ENCODE results near the gene SAP30BP. TPM values are rescaled to one million over a fixed set of nuclear protein-coding genes. Genes with fewer than 3 reads are reported as not detected.

Gene SAP30BP
- total and polyA plus RNA-seq, 2 donors (not counting 1 experiment from before 2014, with no cell fraction given): 143 to 148 TPM

DNA sequence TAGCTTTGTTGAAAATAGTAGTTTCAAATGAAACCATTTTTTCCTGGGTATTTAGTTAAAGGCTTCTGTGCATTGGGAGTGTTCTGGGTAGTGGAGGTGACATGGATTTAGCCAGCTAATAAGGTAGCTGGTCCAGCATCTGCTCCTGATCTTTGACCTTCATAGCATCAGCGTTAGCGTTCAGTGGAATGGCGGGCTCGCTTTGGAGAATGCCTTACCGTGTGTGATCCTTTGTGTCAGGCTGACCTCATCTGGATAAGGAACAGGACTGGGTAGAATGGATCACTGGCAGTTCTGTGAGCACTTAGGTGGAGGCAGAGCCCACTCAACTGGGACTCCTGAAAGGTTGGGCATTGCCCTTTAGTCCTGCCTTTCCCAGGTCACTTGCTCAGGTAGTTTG is 3.7 kb downstream of the SAP30BP start:
- no peak overlapping the region for H3K4me3 Mint-ChIP-seq
- Histone ChIP-seq H4K20me1 (ENCODE audit: control insufficient read depth, insufficient read depth, low read length, poor library complexity, severe bottlenecking) (peaks cover 31% of the 10 kb centered on the region), H3K79me2 (ENCODE audit: control insufficient read depth, insufficient read depth, low read length) (peaks cover 82% of the 10 kb centered on the region), H3K27me3 (replicated peaks in 1 of 4; ENCODE audit: control extremely low read depth in 1 of 4, control insufficient read depth in 3 of 4, insufficient read depth in 4 of 4, low read length in 3 of 4) (no peaks in the 10 kb centered on the region), H3K27ac (ENCODE audit: low read length in 2 of 2) (no peak overlapping the region), H3K36me3 (replicated peaks in 1 of 2; ENCODE audit: control extremely low read depth in 1 of 2, control insufficient read depth in 1 of 2, extremely low read depth in 1 of 2, insufficient read depth in 2 of 2, low read length in 1 of 2) (peaks cover 16 to 54% of the 10 kb centered on the region in 2 experiments), H3K9me3 (ENCODE audit: control extremely low read depth in 1 of 3, control insufficient read depth in 2 of 3, insufficient read depth in 1 of 3, low read length in 2 of 3) (no peaks in the 10 kb centered on the region), H3K9ac (ENCODE audit: low read length) (no peak overlapping the region), H3K4me3 (ENCODE audit: control extremely low read depth in 1 of 5, extremely low read depth in 1 of 5, insufficient read depth in 1 of 5, low read depth in 2 of 5, low read length in 4 of 5) (no peak overlapping the region), H3K4me1 (ENCODE audit: control insufficient read depth in 2 of 2, insufficient read depth in 2 of 2, low read length in 2 of 2) (peaks cover 17 to 23% of the 10 kb centered on the region in 2 donors), H2AFZ (ENCODE audit: insufficient read depth, low read depth, low read length, poor library complexity, severe bottlenecking) (no peak overlapping the region), H3K4me2 (replicated peaks; ENCODE audit: low read depth, low read length, poor library complexity, severe bottlenecking) (no peak overlapping the region)
- ATAC-seq (ENCODE audit: low read depth) (no peak), DNase-seq (no peak)
- WGBS (ENCODE audit: insufficient coverage): 97% methylated on average over 5 of the region's 5 CpGs
- ChIA-PET CTCF (interaction anchor here (1.4 to 10.1 kb wide), 4 partner anchors 37 to 95 kb away, joined by 4 to 144 read pairs (median 24); partner anchors contain the start of genes GALK1 and SMIM5), POLR2A (interaction anchor here (0.7 kb wide), 1 partner anchor 959 kb away, joined by 3 read pairs; no protein-coding TSS in a partner anchor)
- no peaks in the 10 kb centered on the region for H3K27me3 Mint-ChIP-seq
- peaks cover 19% of the 10 kb centered on the region for H3K4me1 Mint-ChIP-seq
- intact Hi-C loops (cut with micrococcal nuclease): no loop called here
- TF ChIP-seq, protein P1, sequence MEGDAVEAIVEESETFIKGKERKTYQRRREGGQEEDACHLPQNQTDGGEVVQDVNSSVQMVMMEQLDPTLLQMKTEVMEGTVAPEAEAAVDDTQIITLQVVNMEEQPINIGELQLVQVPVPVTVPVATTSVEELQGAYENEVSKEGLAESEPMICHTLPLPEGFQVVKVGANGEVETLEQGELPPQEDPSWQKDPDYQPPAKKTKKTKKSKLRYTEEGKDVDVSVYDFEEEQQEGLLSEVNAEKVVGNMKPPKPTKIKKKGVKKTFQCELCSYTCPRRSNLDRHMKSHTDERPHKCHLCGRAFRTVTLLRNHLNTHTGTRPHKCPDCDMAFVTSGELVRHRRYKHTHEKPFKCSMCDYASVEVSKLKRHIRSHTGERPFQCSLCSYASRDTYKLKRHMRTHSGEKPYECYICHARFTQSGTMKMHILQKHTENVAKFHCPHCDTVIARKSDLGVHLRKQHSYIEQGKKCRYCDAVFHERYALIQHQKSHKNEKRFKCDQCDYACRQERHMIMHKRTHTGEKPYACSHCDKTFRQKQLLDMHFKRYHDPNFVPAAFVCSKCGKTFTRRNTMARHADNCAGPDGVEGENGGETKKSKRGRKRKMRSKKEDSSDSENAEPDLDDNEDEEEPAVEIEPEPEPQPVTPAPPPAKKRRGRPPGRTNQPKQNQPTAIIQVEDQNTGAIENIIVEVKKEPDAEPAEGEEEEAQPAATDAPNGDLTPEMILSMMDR (IDR thresholded peaks at IDR 0.05): no peak
- TF ChIP-seq EZH2 (IDR thresholded peaks at IDR 0.05; ENCODE audit: borderline replicate concordance, insufficient read depth, low read depth, low read length, poor library complexity, severe bottlenecking): no peak
- no peak overlapping the region for H3K27ac Mint-ChIP-seq
- H3K9me3 Mint-ChIP-seq (ENCODE audit: insufficient read depth): no peaks in the 10 kb centered on the region

DNA sequence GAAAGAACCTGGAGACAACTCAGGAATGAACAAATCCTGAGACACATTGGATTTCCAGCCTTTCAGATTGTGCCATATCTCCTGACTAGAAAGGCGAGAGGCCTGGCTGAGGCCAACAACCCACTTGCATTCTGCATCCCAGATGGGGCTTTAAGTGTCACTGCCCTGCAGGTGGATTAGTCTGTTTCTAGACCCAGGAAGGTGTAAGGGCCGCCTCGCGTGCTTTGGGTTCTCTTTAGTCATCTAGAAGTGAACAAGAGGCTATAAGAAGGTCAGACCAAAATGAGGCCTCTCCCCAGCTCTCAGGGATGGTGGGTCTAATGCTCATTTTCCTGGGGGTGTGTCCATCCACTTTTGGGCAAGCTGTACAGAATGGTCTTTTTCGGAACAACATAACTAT is 4.9 kb downstream of the SAP30BP start:
- no peak for DNase-seq
- no peak overlapping the region for H2AFZ ChIP-seq (ENCODE audit: insufficient read depth, low read depth, low read length, poor library complexity, severe bottlenecking)
- peaks cover 9 to 13% of the 10 kb centered on the region in 2 donors for H3K4me1 ChIP-seq (ENCODE audit: control insufficient read depth in 2 of 2, insufficient read depth in 2 of 2, low read length in 2 of 2)
- ChIA-PET CTCF (interaction anchor here (0.8 to 10.1 kb wide), 7 partner anchors 10 to 93 kb away, joined by 3 to 144 read pairs (median 3); partner anchors contain the start of genes GALK1 and SMIM5), POLR2A (interaction anchor here (0.5 kb wide), 1 partner anchor 182 kb away, joined by 5 read pairs; no protein-coding TSS in a partner anchor)
- Mint-ChIP-seq H3K4me1 (peaks cover 17% of the 10 kb centered on the region), H3K27ac (no peak overlapping the region), H3K4me3 (no peak overlapping the region), H3K27me3 (no peaks in the 10 kb centered on the region), H3K9me3 (ENCODE audit: insufficient read depth) (no peaks in the 10 kb centered on the region)
- peaks cover 31% of the 10 kb centered on the region for H4K20me1 ChIP-seq (ENCODE audit: control insufficient read depth, insufficient read depth, low read length, poor library complexity, severe bottlenecking)
- H3K4me3 ChIP-seq (ENCODE audit: control extremely low read depth in 1 of 5, extremely low read depth in 1 of 5, insufficient read depth in 1 of 5, low read depth in 2 of 5, low read length in 4 of 5): no peak overlapping the region
- H3K9ac ChIP-seq (ENCODE audit: low read length): no peak overlapping the region
- intact Hi-C loops (cut with micrococcal nuclease): no loop called here
- peaks cover 80% of the 10 kb centered on the region for H3K79me2 ChIP-seq (ENCODE audit: control insufficient read depth, insufficient read depth, low read length)
- no peaks in the 10 kb centered on the region for H3K27me3 ChIP-seq (replicated peaks in 1 of 4; ENCODE audit: control extremely low read depth in 1 of 4, control insufficient read depth in 3 of 4, insufficient read depth in 4 of 4, low read length in 3 of 4)
- no peak for ATAC-seq (ENCODE audit: low read depth)
- H3K27ac ChIP-seq (ENCODE audit: low read length in 2 of 2): no peak overlapping the region
- peaks cover 20 to 54% of the 10 kb centered on the region in 2 experiments for H3K36me3 ChIP-seq (replicated peaks in 1 of 2; ENCODE audit: control extremely low read depth in 1 of 2, control insufficient read depth in 1 of 2, extremely low read depth in 1 of 2, insufficient read depth in 2 of 2, low read length in 1 of 2)
- TF ChIP-seq EZH2 (IDR thresholded peaks at IDR 0.05; ENCODE audit: borderline replicate concordance, insufficient read depth, low read depth, low read length, poor library complexity, severe bottlenecking): no peak
- TF ChIP-seq, protein P1 (IDR thresholded peaks at IDR 0.05): no peak
- WGBS (ENCODE audit: insufficient coverage): 100% methylated on average over 4 of the region's 5 CpGs
- H3K9me3 ChIP-seq (ENCODE audit: control extremely low read depth in 1 of 3, control insufficient read depth in 2 of 3, insufficient read depth in 1 of 3, low read length in 2 of 3): no peaks in the 10 kb centered on the region
- H3K4me2 ChIP-seq (replicated peaks; ENCODE audit: low read depth, low read length, poor library complexity, severe bottlenecking): no peak overlapping the region
